ENCODE measurements around the gene MESD. TPM values are rescaled to one million over a fixed set of nuclear protein-coding genes. Genes with fewer than 3 reads are reported as not detected.
A peak's percentile ranks its signal among the peaks of the same experiment; 100 is the strongest.

The MESD gene
- total and polyA plus RNA-seq, 2 donors from 2014 or later, result 23.3 to 30.9 TPM

DNA sequence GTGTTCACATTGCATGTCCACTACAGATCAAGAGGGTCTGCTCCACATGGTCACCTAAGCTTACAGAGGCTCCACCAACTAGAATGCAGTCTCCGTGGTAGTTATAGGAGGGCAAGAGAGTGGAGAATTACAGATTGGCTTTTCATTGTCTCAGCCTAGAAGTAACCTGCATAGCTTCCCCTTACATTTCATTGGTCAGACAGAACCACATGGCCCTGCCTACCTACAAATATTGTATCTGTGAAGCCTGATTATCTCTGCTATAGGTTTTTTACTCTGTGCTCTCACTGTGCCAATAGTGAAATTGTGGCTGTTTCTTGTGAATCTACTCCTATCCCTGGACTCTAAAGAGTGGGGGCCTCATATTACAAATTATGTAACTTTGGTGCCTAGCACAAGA lies 8.6 kb upstream of the MESD start:
- intact Hi-C loops (cut with DNase I), result no loop called here
- TF ChIP-seq CTCF (IDR thresholded peaks at IDR 0.05; ENCODE audit: borderline replicate concordance, extremely low read depth, insufficient read depth), result no peak
- peak overlapping the region; percentile 15 to 17 for H3K27ac ChIP-seq (ENCODE audit: low read depth in 2 of 2, low read length in 2 of 2)

GRCh38 chr15:80997692-80998091 lies 8.1 kb upstream of the MESD start:
- Histone ChIP-seq H3K27me3 (ENCODE audit: control insufficient read depth, insufficient read depth, low read length) (no peaks in the 10 kb centered on the region), H3K9ac (ENCODE audit: low read length in 3 of 3) (no peak overlapping the region), H3K4me3 (ENCODE audit: low read length in 3 of 3) (no peak overlapping the region), H3K27ac (ENCODE audit: low read depth in 2 of 2, low read length in 2 of 2) (no peak overlapping the region), H3K9me3 (ENCODE audit: control insufficient read depth in 2 of 3, insufficient read depth in 1 of 3, low read length in 3 of 3) (no peaks in the 10 kb centered on the region), H3K4me1 (ENCODE audit: control insufficient read depth in 2 of 3, insufficient read depth in 2 of 3, low read depth in 1 of 3, low read length in 3 of 3) (peaks cover 0 to 11% (median 4%) of the 10 kb centered on the region in 3 donors), H3K36me3 (ENCODE audit: control insufficient read depth in 2 of 3, insufficient read depth in 3 of 3, low read length in 3 of 3) (no peaks in the 10 kb centered on the region)
- TF ChIP-seq CTCF (IDR thresholded peaks at IDR 0.05; ENCODE audit: borderline replicate concordance, extremely low read depth, insufficient read depth), result no peak
- DNase-seq, result no peak
- FAIRE-seq, result no peak
- intact Hi-C loops (cut with DNase I), result no loop called here

More for the DNA sequence above, 8.6 kb upstream of the MESD start:
- Histone ChIP-seq H3K9ac (ENCODE audit: low read length in 3 of 3) (no peak overlapping the region), H3K27me3 (ENCODE audit: control insufficient read depth, insufficient read depth, low read length) (no peaks in the 10 kb centered on the region), H3K36me3 (ENCODE audit: control insufficient read depth in 2 of 3, insufficient read depth in 3 of 3, low read length in 3 of 3) (no peaks in the 10 kb centered on the region), H3K9me3 (ENCODE audit: control insufficient read depth in 2 of 3, insufficient read depth in 1 of 3, low read length in 3 of 3) (no peaks in the 10 kb centered on the region), H3K4me3 (ENCODE audit: low read length in 3 of 3) (no peak overlapping the region), H3K4me1 (ENCODE audit: control insufficient read depth in 2 of 3, insufficient read depth in 2 of 3, low read depth in 1 of 3, low read length in 3 of 3) (peaks cover 0 to 15% (median 4%) of the 10 kb centered on the region in 3 donors)
- DNase-seq (no peak), FAIRE-seq (no peak)

GRCh38 chr15:80996247-80996646 lies 6.6 kb upstream of the MESD start:
- no peak overlapping the region for H3K4me3 ChIP-seq (ENCODE audit: low read length in 3 of 3)
- intact Hi-C loops (cut with DNase I), result no loop called here
- FAIRE-seq (no peak), DNase-seq (no peak)
- H3K9me3 ChIP-seq (ENCODE audit: control insufficient read depth in 2 of 3, insufficient read depth in 1 of 3, low read length in 3 of 3), result no peaks in the 10 kb centered on the region
- TF ChIP-seq CTCF (IDR thresholded peaks at IDR 0.05; ENCODE audit: borderline replicate concordance, extremely low read depth, insufficient read depth), result peak; percentile 46
- H3K9ac ChIP-seq (ENCODE audit: low read length in 3 of 3), result no peak overlapping the region
- peaks cover 0 to 5% (median 4%) of the 10 kb centered on the region in 3 donors for H3K4me1 ChIP-seq (ENCODE audit: control insufficient read depth in 2 of 3, insufficient read depth in 2 of 3, low read depth in 1 of 3, low read length in 3 of 3)
- no peak overlapping the region for H3K27ac ChIP-seq (ENCODE audit: low read depth in 2 of 2, low read length in 2 of 2)
- H3K27me3 ChIP-seq (ENCODE audit: control insufficient read depth, insufficient read depth, low read length), result no peaks in the 10 kb centered on the region
- H3K36me3 ChIP-seq (ENCODE audit: control insufficient read depth in 2 of 3, insufficient read depth in 3 of 3, low read length in 3 of 3), result no peaks in the 10 kb centered on the region

DNA sequence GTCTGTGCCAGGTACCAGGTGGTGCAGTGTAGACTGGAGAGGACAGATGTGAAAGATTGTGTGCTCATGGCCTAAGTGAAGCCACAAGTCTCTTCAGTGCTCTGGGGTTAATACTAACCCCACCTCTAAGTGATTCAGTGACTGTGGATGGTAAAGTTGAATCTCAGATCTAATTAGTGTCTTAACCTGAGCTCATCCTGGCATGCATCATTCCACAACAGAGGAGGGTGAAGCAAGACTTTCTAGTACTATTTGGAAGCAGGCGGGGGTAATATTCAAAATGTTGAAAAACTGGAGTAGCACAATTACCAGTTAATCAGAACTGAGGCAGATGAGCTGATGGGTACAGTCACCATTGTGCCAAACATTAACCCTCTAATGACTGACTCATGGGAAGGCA lies 2.8 kb upstream of the MESD start:
- no peak for FAIRE-seq
- H3K9me3 ChIP-seq (ENCODE audit: control insufficient read depth in 2 of 3, insufficient read depth in 1 of 3, low read length in 3 of 3), result no peaks in the 10 kb centered on the region
- H3K4me3 ChIP-seq (ENCODE audit: low read length in 3 of 3), result no peak overlapping the region

More for the DNA sequence above, 2.8 kb upstream of the MESD start:
- Histone ChIP-seq H3K36me3 (ENCODE audit: control insufficient read depth in 2 of 3, insufficient read depth in 3 of 3, low read length in 3 of 3) (no peaks in the 10 kb centered on the region), H3K27me3 (ENCODE audit: control insufficient read depth, insufficient read depth, low read length) (no peaks in the 10 kb centered on the region), H3K27ac (ENCODE audit: low read depth in 2 of 2, low read length in 2 of 2) (no peak overlapping the region), H3K4me1 (ENCODE audit: control insufficient read depth in 2 of 3, insufficient read depth in 2 of 3, low read depth in 1 of 3, low read length in 3 of 3) (peaks cover 0 to 15% (median 12%) of the 10 kb centered on the region in 3 donors), H3K9ac (ENCODE audit: low read length in 3 of 3) (no peak overlapping the region)
- intact Hi-C loops (cut with DNase I), result no loop called here
- no peak for DNase-seq
- no peak for TF ChIP-seq CTCF (IDR thresholded peaks at IDR 0.05; ENCODE audit: borderline replicate concordance, extremely low read depth, insufficient read depth)
